GM12872 (cell line): ENCODE data around the gene REPS2.

Experiments
- TF ChIP-seq, protein P1 (sequence below): IDR thresholded peaks from 3 replicates; pipeline ENCODE4 v1.5.1; 2011; ENCODE audit warnings: low read depth, mild to moderate bottlenecking, low read length, moderate library complexity; ENCODE audit not compliant: insufficient read depth

The REPS2 gene

DNA sequence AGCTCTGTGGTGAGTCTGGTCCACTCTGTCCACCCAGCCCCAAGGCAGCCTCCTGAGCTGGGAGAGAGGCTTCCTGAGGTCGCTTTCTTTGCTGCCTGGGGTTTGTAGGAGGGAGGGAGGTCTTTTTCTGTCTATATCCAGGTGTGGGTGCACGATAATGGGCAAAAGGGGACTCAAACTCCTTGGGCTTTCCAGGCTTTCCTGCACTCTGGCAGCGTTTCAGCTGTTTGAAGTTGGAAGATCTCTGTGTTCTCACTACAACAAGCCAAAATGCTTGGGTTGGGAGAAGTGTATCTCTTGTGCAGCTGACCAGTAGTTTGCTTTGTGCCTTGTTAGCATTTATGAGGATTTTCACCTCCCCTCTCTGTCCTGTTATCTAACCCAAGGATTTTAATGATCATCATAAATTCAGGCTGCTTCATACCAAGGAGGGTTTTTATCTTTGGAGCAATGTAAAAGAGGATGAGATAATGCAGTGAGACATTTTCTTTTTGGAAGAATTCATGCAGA, 126.3 kb downstream of the REPS2 start:
- TF ChIP-seq, protein P1, sequence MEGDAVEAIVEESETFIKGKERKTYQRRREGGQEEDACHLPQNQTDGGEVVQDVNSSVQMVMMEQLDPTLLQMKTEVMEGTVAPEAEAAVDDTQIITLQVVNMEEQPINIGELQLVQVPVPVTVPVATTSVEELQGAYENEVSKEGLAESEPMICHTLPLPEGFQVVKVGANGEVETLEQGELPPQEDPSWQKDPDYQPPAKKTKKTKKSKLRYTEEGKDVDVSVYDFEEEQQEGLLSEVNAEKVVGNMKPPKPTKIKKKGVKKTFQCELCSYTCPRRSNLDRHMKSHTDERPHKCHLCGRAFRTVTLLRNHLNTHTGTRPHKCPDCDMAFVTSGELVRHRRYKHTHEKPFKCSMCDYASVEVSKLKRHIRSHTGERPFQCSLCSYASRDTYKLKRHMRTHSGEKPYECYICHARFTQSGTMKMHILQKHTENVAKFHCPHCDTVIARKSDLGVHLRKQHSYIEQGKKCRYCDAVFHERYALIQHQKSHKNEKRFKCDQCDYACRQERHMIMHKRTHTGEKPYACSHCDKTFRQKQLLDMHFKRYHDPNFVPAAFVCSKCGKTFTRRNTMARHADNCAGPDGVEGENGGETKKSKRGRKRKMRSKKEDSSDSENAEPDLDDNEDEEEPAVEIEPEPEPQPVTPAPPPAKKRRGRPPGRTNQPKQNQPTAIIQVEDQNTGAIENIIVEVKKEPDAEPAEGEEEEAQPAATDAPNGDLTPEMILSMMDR: no peak

DNA sequence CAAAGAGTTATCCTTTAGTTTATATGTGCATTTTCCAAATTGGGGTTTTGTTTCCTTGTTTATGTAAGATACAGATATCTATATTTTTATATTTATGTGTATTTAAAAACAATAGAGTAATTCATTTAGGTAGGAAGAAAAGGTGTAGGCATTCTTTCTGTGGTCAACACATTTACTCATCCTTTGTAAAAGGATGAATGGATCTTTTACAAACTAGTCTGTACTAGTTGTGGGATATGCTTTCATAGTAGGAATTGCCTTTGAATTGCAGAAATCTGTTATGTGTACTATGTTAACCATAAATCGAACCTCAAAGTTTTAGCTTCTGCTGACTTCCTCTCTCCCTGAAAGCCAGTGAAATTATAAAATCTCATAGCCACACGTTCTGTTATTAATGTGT, 128.5 kb downstream of the REPS2 start:
- TF ChIP-seq, protein P1: no peak

DNA sequence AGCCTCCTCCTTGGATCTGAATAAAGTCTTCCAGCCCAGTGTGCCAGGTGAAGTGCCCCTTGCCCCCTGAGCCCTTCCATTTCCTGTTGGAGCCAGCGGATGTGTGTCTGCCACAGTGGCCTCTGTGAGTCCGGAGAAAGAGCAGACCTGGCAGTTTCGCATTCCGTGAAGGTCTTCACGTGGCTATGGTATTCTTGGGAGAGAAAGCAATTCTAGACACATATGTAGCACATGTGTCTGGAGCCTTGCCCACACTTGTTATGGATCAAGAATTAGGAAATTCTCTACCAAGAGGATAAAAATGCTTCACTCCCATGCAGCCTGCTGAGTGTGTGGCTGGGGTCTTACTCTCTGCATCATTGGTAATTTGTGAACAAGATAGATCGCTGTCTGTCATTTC, 130.9 kb downstream of the REPS2 start:
- TF ChIP-seq, protein P1: no peak

DNA sequence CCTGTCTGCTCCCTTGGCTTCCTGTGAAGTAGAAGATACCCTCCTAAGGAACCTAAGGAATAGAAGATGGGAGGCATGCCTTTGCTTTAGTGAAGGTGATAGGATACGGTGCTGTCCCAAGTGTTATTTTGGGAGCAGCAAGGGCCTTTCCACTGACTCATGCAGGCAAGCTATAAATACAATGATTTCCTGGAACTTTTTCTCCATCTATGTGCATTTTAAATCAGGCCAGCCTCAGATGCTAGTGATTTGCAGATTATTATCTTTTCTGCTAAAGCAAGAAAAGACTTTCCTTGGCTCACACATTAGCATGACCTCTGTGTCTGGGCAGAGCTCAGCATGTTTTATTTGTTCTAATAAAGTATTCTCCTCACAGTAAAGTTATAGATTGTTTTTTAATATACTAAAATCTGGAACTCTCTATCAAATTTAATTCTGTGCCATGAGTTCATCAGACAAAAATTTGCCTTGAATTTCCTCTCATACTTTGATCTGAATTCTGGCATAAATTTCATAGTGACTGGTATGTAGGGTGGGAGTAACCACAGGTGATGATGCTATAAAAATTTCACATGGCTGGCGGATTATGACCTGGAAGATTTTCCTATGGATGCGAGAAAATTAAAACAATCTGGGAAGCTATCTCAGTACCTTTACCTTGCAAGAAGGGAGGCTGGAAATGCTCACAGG, 131.7 kb downstream of the REPS2 start:
- TF ChIP-seq, protein P1: no peak

DNA sequence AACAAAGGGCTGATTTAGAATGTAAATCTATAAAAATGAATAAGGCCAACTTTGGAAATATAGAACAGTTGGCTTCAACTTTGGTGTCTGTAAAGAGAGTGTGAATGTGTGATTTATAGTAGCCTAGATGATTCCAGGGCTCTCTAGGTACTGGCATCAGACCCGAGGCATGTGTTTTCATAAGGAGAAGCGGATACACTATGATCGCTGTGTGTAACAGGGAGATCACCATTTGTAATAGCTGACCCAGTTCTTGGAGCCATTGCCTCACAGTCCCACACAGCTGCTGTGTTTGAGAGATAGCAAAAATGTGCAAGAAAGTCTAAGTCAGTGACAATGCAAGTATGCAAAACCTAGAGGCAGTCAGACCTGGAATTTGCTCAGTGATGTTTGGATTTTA, 135.1 kb downstream of the REPS2 start:
- TF ChIP-seq, protein P1: no peak

DNA sequence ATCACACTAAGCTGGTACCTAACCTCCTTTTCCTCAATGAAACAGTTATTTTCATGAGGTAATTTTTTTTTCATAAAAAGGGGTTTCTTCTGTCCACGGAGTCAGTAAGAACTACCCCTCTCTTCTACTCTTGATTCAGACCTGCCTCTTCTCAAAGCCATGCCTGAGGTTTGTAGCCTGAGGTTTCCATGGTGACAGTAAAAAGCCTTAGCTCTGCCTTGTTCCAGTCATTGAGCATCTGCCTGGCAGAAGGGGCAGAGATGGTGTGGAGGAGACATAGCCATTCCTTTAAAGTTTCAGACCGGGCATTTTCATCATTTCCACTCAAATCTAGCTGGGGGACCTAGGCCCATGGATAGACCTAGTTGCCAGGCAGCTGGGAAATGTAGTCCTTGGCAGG, 135.5 kb downstream of the REPS2 start:
- TF ChIP-seq, protein P1: no peak

DNA sequence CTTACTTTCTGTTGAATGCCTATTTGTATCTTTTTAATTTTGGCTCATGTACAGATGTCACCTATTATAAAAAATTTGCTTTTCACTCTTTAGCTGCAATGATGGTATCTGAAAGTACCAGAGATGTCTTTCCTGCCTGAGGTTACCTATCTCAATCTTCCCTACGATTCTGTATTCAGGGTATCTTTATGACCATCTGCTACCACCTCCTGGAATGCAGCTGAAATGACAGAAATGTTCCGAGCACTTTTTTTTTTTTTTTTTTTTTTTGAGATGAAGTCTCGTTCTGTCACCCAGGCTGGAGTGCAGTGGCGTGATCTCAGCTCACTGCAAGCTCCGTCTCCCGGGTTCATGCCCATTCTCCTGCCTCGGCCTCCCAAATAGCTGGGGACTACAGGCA, 136.4 kb downstream of the REPS2 start:
- TF ChIP-seq, protein P1: no peak
